Omental fat pad (tissue), 4 donors: ENCODE measurements around the gene MAGEB3. TPM values are rescaled to one million over a fixed set of nuclear protein-coding genes. Genes with fewer than 3 reads are reported as not detected.
"Not testable (repeated sequence)": the region's sequence is repeated elsewhere in the genome, so short reads cannot be mapped to it uniquely, and the experiment has no call there.

Source experiments
- ATAC-seq: fragments of 150-250 bp; one replicate; pipeline ENCODE4 v1.9.1; 2016; ENCODE audit warnings: mild to moderate bottlenecking, moderate library complexity; ENCODE audit not compliant: low FRiP score
- DNase-seq: peaks from one replicate; pipeline ENCODE4 v3.0.0-alpha.2; 2019; ENCODE audit warnings: low spot score
- CTCF ChIP-seq, 3 donors: fragments of 450-650 bp; IDR thresholded peaks; one replicate each; pipeline ENCODE4 v1.5.1; 2016 to 2017; ENCODE audit warnings: antibody characterized with exemption in 3 of 3, mild to moderate bottlenecking in 3 of 3, moderate library complexity in 2 of 3
- total RNA-seq, 4 donors: library from RNA; depleted of rRNA; stranded (reverse); fragments of >200 nt; gene quantifications; one replicate each; pipeline ENCODE4 v1.1.0, GENCODE V29; 2016

The MAGEB3 gene
- total RNA-seq, result not detected

GRCh38 chrX:30230395-30230794 lies at the start of gene MAGEB3:
TSS of gene MAGEB3 (plus strand) at chrX:30230657. CDS start at chrX:30235925, 5,268 bp downstream.
- ATAC-seq (no peak), DNase-seq (no peak)
- no peak for TF ChIP-seq CTCF (IDR thresholded peaks at IDR 0.05)

- TF ChIP-seq CTCF (IDR thresholded peaks at IDR 0.05), result no peak
- no peak for ATAC-seq
- DNase-seq, result no peak
Observed at GRCh38 chrX:30181353-30181752, 49.1 kb upstream of the MAGEB3 start.

GRCh38 chrX:30183554-30183953 lies 46.9 kb upstream of the MAGEB3 start:
- TF ChIP-seq CTCF (IDR thresholded peaks at IDR 0.05), result no peak
- ATAC-seq, result no peak
- DNase-seq, result no peak

- no peak for TF ChIP-seq CTCF (IDR thresholded peaks at IDR 0.05)
- DNase-seq (no peak), ATAC-seq (no peak)
Observed at GRCh38 chrX:30190426-30190825, 40.0 kb upstream of the MAGEB3 start.

GRCh38 chrX:30193910-30194309 lies 36.5 kb upstream of the MAGEB3 start:
- not testable (repeated sequence) for ATAC-seq, DNase-seq

- DNase-seq, result no peak
- TF ChIP-seq CTCF (IDR thresholded peaks at IDR 0.05), result no peak
- ATAC-seq, result no peak
Observed at GRCh38 chrX:30196322-30196721, 34.1 kb upstream of the MAGEB3 start.

- DNase-seq (no peak), ATAC-seq (no peak)
- no peak for TF ChIP-seq CTCF (IDR thresholded peaks at IDR 0.05)
Observed at GRCh38 chrX:30212172-30212571, 18.3 kb upstream of the MAGEB3 start.

GRCh38 chrX:30215357-30215843 lies 15.1 kb upstream of the MAGEB3 start, which contains the start of gene MAGEB2:
TSS of gene MAGEB2 (plus strand) at chrX:30215563. CDS start at chrX:30218581, 3,018 bp downstream.
- no peak for DNase-seq
- no peak for ATAC-seq
- TF ChIP-seq CTCF (IDR thresholded peaks at IDR 0.05), result no peak
